NOMO-1 treated with DMSO at 0.1 percent for 48 hours (cell line): ENCODE measurements around the gene NEDD4L.
"Not testable (repeated sequence)": the region's sequence is repeated elsewhere in the genome, so short reads cannot be mapped to it uniquely, and the experiment has no call there.

ENCODE experiments used
- DNase-seq: peaks from one replicate; lab custom pipeline; 2025; ENCODE audit not compliant: unreplicated experiment; lab: John Stamatoyannopoulos, UW

Gene NEDD4L

GRCh38 chr18:58026395-58026794 is 17.6 kb upstream of the NEDD4L start:
- DNase-seq: no peak

- DNase-seq: no peak
These were observed 17.2 kb upstream of the NEDD4L start for GRCh38 chr18:58026857-58027256.

- DNase-seq: no peak
These were observed 16.7 kb upstream of the NEDD4L start for GRCh38 chr18:58027341-58027740.

- no peak for DNase-seq
These were observed 15.8 kb upstream of the NEDD4L start for GRCh38 chr18:58028109-58028784.

- no peak for DNase-seq
These were observed 11.8 kb upstream of the NEDD4L start for GRCh38 chr18:58032233-58032632.

- DNase-seq: no peak
These were observed 10.8 kb upstream of the NEDD4L start for GRCh38 chr18:58033216-58033615.

- no peak for DNase-seq
These were observed 9.7 kb upstream of the NEDD4L start for GRCh38 chr18:58034370-58034769.

GRCh38 chr18:58037163-58037562 is 6.9 kb upstream of the NEDD4L start:
- no peak for DNase-seq

- DNase-seq: peak; percentile 86
These were observed 6.0 kb upstream of the NEDD4L start for GRCh38 chr18:58038063-58038462.

- peak; percentile 26 for DNase-seq
These were observed 2.4 kb upstream of the NEDD4L start for GRCh38 chr18:58041633-58042032.

- DNase-seq: no peak
These were observed 1.1 kb upstream of the NEDD4L start for GRCh38 chr18:58042826-58043490.

- peak; percentile 46 for DNase-seq
These were observed 580 bp downstream of the NEDD4L start for GRCh38 chr18:58044370-58045241.

- DNase-seq: no peak
These were observed 1.4 kb downstream of the NEDD4L start for GRCh38 chr18:58045242-58046092.

- no peak for DNase-seq
These were observed 2.2 kb downstream of the NEDD4L start for GRCh38 chr18:58046093-58046793.

GRCh38 chr18:58046794-58047555 is 2.9 kb downstream of the NEDD4L start:
- DNase-seq: no peak

- no peak for DNase-seq
These were observed 3.5 kb downstream of the NEDD4L start for GRCh38 chr18:58047556-58047882.

- DNase-seq: no peak
These were observed 4.1 kb downstream of the NEDD4L start for GRCh38 chr18:58048081-58048642.

- peak; percentile 71 for DNase-seq
These were observed 5.1 kb downstream of the NEDD4L start for GRCh38 chr18:58049000-58049688.

- DNase-seq: not testable (repeated sequence)
These were observed 6.9 kb downstream of the NEDD4L start for GRCh38 chr18:58050963-58051362.
